ENCODE data around the gene ZBTB4. TPM values are rescaled to one million over a fixed set of nuclear protein-coding genes. Genes with fewer than 3 reads are reported as not detected.
A peak's percentile ranks its signal among the peaks of the same experiment; 100 is the strongest.

Gene ZBTB4
- total RNA-seq, 3 donors from 2014 or later = 16.6 to 93.9 (median 18.5) TPM

DNA sequence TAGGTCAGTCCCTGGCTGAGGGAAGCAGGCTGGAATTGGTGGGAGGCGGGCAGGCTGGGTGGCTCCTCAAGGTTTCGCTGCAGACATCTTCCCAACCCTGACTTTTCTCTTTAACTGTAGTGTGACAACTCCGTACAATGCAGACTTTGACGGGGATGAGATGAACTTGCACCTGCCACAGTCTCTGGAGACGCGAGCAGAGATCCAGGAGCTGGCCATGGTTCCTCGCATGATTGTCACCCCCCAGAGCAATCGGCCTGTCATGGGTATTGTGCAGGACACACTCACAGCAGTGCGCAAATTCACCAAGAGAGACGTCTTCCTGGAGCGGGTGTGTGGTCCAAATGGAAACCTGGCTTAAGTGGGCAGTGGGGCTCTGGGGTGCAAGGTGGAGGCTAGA is 19.7 kb upstream of the ZBTB4 start:
- intact Hi-C loops (cut with DNase I, micrococcal nuclease) = no loop called here
- peaks cover 27% of the 10 kb centered on the region for H3K36me3 ChIP-seq (ENCODE audit: low read depth)
- no peaks in the 10 kb centered on the region for H3K4me1 ChIP-seq (ENCODE audit: low read depth)
- DNase-seq (peak in 1 of 3 donors; percentile 19), ATAC-seq (no peak)
- no peaks in the 10 kb centered on the region for H3K9me3 ChIP-seq
- H3K4me3 ChIP-seq = no peak overlapping the region
- TF ChIP-seq, protein P1, sequence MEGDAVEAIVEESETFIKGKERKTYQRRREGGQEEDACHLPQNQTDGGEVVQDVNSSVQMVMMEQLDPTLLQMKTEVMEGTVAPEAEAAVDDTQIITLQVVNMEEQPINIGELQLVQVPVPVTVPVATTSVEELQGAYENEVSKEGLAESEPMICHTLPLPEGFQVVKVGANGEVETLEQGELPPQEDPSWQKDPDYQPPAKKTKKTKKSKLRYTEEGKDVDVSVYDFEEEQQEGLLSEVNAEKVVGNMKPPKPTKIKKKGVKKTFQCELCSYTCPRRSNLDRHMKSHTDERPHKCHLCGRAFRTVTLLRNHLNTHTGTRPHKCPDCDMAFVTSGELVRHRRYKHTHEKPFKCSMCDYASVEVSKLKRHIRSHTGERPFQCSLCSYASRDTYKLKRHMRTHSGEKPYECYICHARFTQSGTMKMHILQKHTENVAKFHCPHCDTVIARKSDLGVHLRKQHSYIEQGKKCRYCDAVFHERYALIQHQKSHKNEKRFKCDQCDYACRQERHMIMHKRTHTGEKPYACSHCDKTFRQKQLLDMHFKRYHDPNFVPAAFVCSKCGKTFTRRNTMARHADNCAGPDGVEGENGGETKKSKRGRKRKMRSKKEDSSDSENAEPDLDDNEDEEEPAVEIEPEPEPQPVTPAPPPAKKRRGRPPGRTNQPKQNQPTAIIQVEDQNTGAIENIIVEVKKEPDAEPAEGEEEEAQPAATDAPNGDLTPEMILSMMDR (IDR thresholded peaks at IDR 0.05) = no peak

DNA sequence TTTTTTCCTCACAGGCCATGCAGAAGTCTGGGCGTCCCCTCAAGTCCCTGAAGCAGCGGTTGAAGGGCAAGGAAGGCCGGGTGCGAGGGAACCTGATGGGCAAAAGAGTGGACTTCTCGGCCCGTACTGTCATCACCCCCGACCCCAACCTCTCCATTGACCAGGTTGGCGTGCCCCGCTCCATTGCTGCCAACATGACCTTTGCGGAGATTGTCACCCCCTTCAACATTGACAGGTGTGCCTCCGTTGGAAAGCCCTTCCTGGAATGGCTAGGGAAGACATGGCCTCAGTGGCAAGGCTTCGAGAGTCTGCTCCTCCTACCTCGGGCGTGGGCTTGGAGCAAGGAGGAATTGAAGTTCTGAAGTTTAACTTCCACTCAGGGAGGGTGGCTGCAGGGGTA is 18.2 kb upstream of the ZBTB4 start:
- ATAC-seq (no peak), DNase-seq (peak in 1 of 3 donors; percentile 28)
- TF ChIP-seq, protein P1 (IDR thresholded peaks at IDR 0.05) = no peak
- Histone ChIP-seq H3K4me3 (no peak overlapping the region), H3K36me3 (ENCODE audit: low read depth) (peaks cover 18% of the 10 kb centered on the region), H3K9me3 (no peaks in the 10 kb centered on the region), H3K4me1 (ENCODE audit: low read depth) (no peaks in the 10 kb centered on the region)
- intact Hi-C loops (cut with DNase I, micrococcal nuclease) = no loop called here

DNA sequence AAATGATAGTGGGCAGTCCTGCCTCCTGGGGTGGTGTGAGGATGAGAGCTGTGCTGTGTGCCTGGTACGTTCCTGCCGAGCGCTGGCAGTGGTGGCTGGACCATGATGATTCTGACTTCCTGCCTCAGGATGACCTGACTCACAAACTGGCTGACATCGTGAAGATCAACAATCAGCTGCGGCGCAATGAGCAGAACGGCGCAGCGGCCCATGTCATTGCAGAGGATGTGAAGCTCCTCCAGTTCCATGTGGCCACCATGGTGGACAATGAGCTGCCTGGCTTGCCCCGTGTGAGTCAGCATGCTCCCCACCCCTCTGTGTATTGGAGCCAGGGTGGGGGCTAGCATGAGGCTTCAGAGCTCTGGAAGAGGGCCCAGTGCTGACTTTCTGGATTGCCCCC is 17.8 kb upstream of the ZBTB4 start:
- intact Hi-C loops (cut with DNase I, micrococcal nuclease) = no loop called here
- Histone ChIP-seq H3K9me3 (no peaks in the 10 kb centered on the region), H3K4me1 (ENCODE audit: low read depth) (peaks cover 3% of the 10 kb centered on the region), H3K36me3 (ENCODE audit: low read depth) (peaks cover 14% of the 10 kb centered on the region), H3K4me3 (no peak overlapping the region)
- ATAC-seq = no peak
- TF ChIP-seq, protein P1 (IDR thresholded peaks at IDR 0.05) = no peak
- DNase-seq = peak in 1 of 3 donors; percentile 46

DNA sequence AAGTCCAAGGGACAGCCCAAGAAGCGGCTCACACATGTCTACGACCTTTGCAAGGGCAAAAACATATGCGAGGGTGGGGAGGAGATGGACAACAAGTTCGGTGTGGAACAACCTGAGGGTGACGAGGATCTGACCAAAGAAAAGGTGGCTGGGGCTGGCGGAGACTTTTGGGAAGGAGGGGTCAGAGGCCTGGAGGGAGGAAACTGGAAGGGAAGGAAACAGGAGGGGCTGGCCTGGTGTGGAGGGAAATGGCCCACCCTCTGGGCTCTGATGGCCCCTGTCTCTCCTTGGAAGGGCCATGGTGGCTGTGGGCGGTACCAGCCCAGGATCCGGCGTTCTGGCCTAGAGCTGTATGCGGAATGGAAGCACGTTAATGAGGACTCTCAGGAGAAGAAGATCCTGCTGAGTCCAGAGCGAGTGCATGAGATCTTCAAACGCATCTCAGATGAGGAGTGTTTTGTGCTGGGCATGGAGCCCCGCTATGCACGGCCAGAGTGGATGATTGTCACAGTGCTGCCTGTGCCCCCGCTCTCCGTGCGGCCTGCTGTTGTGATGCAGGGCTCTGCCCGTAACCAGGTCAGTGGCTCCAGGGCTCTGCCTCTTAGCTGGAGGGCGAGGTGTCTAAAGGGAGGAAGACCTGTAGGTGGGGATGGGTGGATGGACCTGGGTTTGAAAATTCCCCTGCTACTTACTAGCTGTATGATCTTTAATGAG is 17.2 kb upstream of the ZBTB4 start:
- no peak for ATAC-seq
- Histone ChIP-seq H3K4me3 (no peak overlapping the region), H3K4me1 (ENCODE audit: low read depth) (peaks cover 9% of the 10 kb centered on the region), H3K36me3 (ENCODE audit: low read depth) (peaks cover 9% of the 10 kb centered on the region), H3K9me3 (no peaks in the 10 kb centered on the region)
- intact Hi-C loops (cut with DNase I, micrococcal nuclease) = no loop called here
- peak in 1 of 3 donors; percentile 40 for DNase-seq
- TF ChIP-seq, protein P1 (IDR thresholded peaks at IDR 0.05) = no peak

DNA sequence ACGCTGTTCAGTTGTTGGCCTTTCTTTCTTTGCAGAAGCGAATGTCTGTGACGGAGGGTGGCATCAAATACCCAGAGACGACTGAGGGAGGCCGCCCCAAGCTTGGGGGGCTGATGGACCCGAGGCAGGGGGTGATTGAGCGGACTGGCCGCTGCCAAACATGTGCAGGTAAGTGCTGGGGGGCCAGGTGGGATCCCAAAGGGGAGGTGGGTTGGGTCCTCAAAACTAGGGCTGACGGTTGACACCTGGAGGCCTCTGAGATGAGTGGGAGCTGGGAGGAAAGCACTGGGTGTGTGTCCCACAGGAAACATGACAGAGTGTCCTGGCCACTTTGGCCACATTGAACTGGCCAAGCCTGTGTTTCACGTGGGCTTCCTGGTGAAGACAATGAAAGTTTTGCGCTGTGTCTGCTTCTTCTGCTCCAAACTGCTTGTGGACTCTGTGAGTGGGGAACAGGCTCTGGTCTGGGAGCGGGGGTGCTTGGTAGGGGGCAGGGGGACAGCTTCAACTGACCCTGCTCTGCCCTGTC is 16.5 kb upstream of the ZBTB4 start:
- intact Hi-C loops (cut with DNase I, micrococcal nuclease) = no loop called here
- Histone ChIP-seq H3K36me3 (ENCODE audit: low read depth) (peaks cover 8% of the 10 kb centered on the region), H3K9me3 (no peaks in the 10 kb centered on the region), H3K4me1 (ENCODE audit: low read depth) (peaks cover 14% of the 10 kb centered on the region), H3K4me3 (no peak overlapping the region)
- DNase-seq (peak in 1 of 3 donors; percentile 37), ATAC-seq (no peak)
- TF ChIP-seq, protein P1 (IDR thresholded peaks at IDR 0.05) = no peak
